ENCODE data around the gene CR1.

GRCh38 chr1:207463571-207463970 lies 32.4 kb upstream of the CR1 start:
- TF ChIP-seq CTCF (IDR thresholded peaks at IDR 0.05; ENCODE audit: low read depth, low read length): no peak
- TF ChIP-seq EZH2phosphoT487 (IDR thresholded peaks at IDR 0.05; ENCODE audit: low read depth): no peak

Data from OCI-LY3 (cell line).